Measurements from ENCODE around the gene RAPGEF1. TPM values are rescaled to one million over a fixed set of nuclear protein-coding genes. Genes with fewer than 3 reads are reported as not detected.

The RAPGEF1 gene
- total RNA-seq, 1 donor from 2014 or later = 146 TPM

- Histone ChIP-seq H3K27ac (peak overlapping the region; percentile 68), H3K4me3 (no peak overlapping the region), H3K4me1 (peaks cover 30% of the 10 kb centered on the region), H3K27me3 (ENCODE audit: low read depth) (no peaks in the 10 kb centered on the region), H3K9me3 (no peaks in the 10 kb centered on the region), H3K36me3 (peaks cover 90% of the 10 kb centered on the region)
- DNase-seq = peak; percentile 69
- ATAC-seq = peak; percentile 78 to 92
- no peak for TF ChIP-seq CTCF (IDR thresholded peaks at IDR 0.05)
- intact Hi-C loops (cut with DNase I) = no loop called here
Observed at GRCh38 chr9:131608493-131609037, 131.3 kb downstream of the RAPGEF1 start.

GRCh38 chr9:131607591-131607990 lies 132.3 kb downstream of the RAPGEF1 start:
- no peak overlapping the region for H3K4me3 ChIP-seq
- no peaks in the 10 kb centered on the region for H3K9me3 ChIP-seq
- no peaks in the 10 kb centered on the region for H3K27me3 ChIP-seq (ENCODE audit: low read depth)
- H3K36me3 ChIP-seq = peaks cover 90% of the 10 kb centered on the region
- TF ChIP-seq CTCF (IDR thresholded peaks at IDR 0.05) = no peak
- peaks cover 30% of the 10 kb centered on the region for H3K4me1 ChIP-seq
- DNase-seq = no peak
- no peak for ATAC-seq
- H3K27ac ChIP-seq = peak overlapping the region; percentile 68
- intact Hi-C loops (cut with DNase I) = no loop called here

GRCh38 chr9:131606896-131607567 lies 132.8 kb downstream of the RAPGEF1 start:
- peaks cover 90% of the 10 kb centered on the region for H3K36me3 ChIP-seq
- H3K27ac ChIP-seq = peak overlapping the region; percentile 68
- no peaks in the 10 kb centered on the region for H3K27me3 ChIP-seq (ENCODE audit: low read depth)
- H3K4me3 ChIP-seq = no peak overlapping the region
- intact Hi-C loops (cut with DNase I) = no loop called here
- DNase-seq (no peak), ATAC-seq (no peak)
- TF ChIP-seq CTCF (IDR thresholded peaks at IDR 0.05) = no peak
- H3K4me1 ChIP-seq = peaks cover 30% of the 10 kb centered on the region
- H3K9me3 ChIP-seq = no peaks in the 10 kb centered on the region

GRCh38 chr9:131605770-131606590 lies 133.9 kb downstream of the RAPGEF1 start:
- H3K4me3 ChIP-seq = no peak overlapping the region
- DNase-seq (no peak), ATAC-seq (no peak)
- H3K36me3 ChIP-seq = peaks cover 90% of the 10 kb centered on the region
- no peak overlapping the region for H3K27ac ChIP-seq
- no peak for TF ChIP-seq CTCF (IDR thresholded peaks at IDR 0.05)
- H3K9me3 ChIP-seq = no peaks in the 10 kb centered on the region
- H3K27me3 ChIP-seq (ENCODE audit: low read depth) = no peaks in the 10 kb centered on the region
- H3K4me1 ChIP-seq = peaks cover 30% of the 10 kb centered on the region
- intact Hi-C loops (cut with DNase I) = no loop called here

- ATAC-seq (no peak), DNase-seq (no peak)
- Histone ChIP-seq H3K27ac (no peak overlapping the region), H3K36me3 (peaks cover 97% of the 10 kb centered on the region), H3K9me3 (no peaks in the 10 kb centered on the region), H3K4me3 (no peak overlapping the region), H3K4me1 (peaks cover 11% of the 10 kb centered on the region), H3K27me3 (ENCODE audit: low read depth) (no peaks in the 10 kb centered on the region)
- intact Hi-C loops (cut with DNase I) = no loop called here
- TF ChIP-seq CTCF (IDR thresholded peaks at IDR 0.05) = no peak
Observed at GRCh38 chr9:131603711-131604439, 136.0 kb downstream of the RAPGEF1 start.
